PFSK-1 (cell line): Measurements from ENCODE around the gene MMP28.

Source experiments
- POLR2AphosphoS5 ChIP-seq: IDR thresholded peaks from 2 replicates; pipeline ENCODE4 v1.6.1; 2012; ENCODE audit warnings: low read depth, mild to moderate bottlenecking, control low read depth, low read length, moderate library complexity
- REST ChIP-seq, 2 experiments: IDR thresholded peaks; 2 replicates each; pipeline versions ENCODE4 v1.6.1 to v1.8.0; 2011 to 2012; ENCODE audit warnings: low read depth in 2 of 2, low read length in 2 of 2, control low read depth in 1 of 2, inconsistent platforms in 1 of 2, mild to moderate bottlenecking in 1 of 2, moderate library complexity in 1 of 2; ENCODE audit not compliant: insufficient read depth in 1 of 2
- SIN3A ChIP-seq: IDR thresholded peaks from 2 replicates; pipeline ENCODE4 v1.6.1; 2012; ENCODE audit warnings: mild to moderate bottlenecking, low read length, moderate library complexity, borderline replicate concordance; ENCODE audit not compliant: insufficient read depth
- TAF1 ChIP-seq: IDR thresholded peaks from 2 replicates; pipeline ENCODE4 v1.6.1; 2012; ENCODE audit warnings: low read length, control low read depth, borderline replicate concordance; ENCODE audit not compliant: insufficient read depth

DNA sequence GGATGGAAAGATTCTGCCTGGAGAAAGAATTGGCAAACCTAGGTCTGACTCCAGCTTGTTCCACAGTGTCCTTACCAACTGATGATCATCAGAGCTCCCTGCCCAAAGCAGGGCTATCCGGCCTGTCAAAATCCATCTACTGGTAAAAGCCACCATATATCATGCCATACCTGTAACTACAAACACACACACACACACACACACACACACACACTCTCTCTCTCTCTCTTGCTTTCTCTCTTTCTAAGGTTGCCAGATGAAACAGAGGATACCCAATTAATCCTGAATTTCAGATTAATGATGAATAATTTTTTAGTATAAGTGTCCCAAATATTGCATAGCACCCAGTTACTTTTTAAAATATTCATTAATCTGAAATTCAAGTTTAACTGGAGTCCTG lies 1.5 kb upstream of the MMP28 start:
- TF ChIP-seq POLR2AphosphoS5 (no peak), REST (IDR thresholded peaks at IDR 0.05; ENCODE audit: insufficient read depth in 1 of 2, low read depth in 2 of 2, low read length in 2 of 2) (no peak), TAF1 (no peak), SIN3A (no peak)
